ENCODE measurements around the gene NR5A2.

NR5A2 gene

DNA sequence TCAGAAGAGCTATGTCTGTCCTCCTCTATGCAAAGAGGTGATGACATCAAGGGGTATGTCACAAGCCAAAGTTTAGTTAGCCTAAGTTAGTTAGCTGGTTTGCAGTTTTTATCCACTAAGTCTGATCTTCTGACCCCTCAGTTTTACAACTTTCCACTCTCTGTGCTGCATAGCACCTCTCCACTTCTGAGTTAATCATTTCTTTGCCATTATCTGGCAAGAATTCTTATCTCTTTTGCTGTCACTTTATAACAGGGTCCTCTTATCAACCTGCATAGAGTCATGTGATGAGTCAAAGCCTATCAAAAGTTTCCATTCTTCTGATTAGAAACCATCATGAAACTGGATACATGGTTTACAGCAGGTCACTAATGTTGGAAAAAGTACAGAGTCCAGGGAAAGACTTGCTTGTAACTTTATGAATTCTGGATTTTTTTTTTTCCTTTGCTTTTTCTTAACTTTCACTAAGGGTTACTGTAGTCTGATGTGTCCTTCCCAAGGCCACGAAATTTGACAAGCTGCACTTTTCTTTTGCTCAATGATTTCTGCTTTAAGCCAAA is at the start of gene NR5A2:
NR5A2 (plus strand) TSS at position 447 of the 560 bp plus-strand sequence. CDS start 138 bp downstream, outside the sequence.
- Histone ChIP-seq H3K27me3 (ENCODE audit: insufficient read depth, low read depth) (no peaks in the 10 kb centered on the region), H3K27ac (no peak within 1 kb of the TSS; the same call in 1 of the 2 replicates), H3K79me2 (ENCODE audit: insufficient read depth, low read depth) (no peaks in the 10 kb centered on the region), H3K36me3 (ENCODE audit: insufficient read depth) (no peaks in the 10 kb centered on the region), H4K20me1 (ENCODE audit: insufficient read depth) (no peaks in the 10 kb centered on the region), H3K4me3 (IDR thresholded peaks at IDR 0.05; ENCODE audit: insufficient read depth, low read depth, low read length) (peak within 1 kb of the TSS; percentile 97), H3K9ac (peak within 1 kb of the TSS; percentile 46; the same call in 1 of the 2 replicates), H2AFZ (ENCODE audit: low read depth) (peak within 1 kb of the TSS; percentile 94), H3K4me1 (ENCODE audit: low read depth, poor library complexity, severe bottlenecking) (peaks cover 16% of the 10 kb centered on the region), H3K4me2 (peak within 1 kb of the TSS; percentile 72)
- no peak for TF ChIP-seq CTCF (conservative IDR thresholded peaks at IDR 0.05; ENCODE audit: low read depth, low read length)

- Histone ChIP-seq H3K27ac (no peak overlapping the region), H3K4me1 (ENCODE audit: low read depth, poor library complexity, severe bottlenecking) (no peaks in the 10 kb centered on the region), H3K79me2 (ENCODE audit: insufficient read depth, low read depth) (no peaks in the 10 kb centered on the region), H4K20me1 (ENCODE audit: insufficient read depth) (no peaks in the 10 kb centered on the region), H3K4me3 (IDR thresholded peaks at IDR 0.05; ENCODE audit: insufficient read depth, low read depth, low read length) (no peak overlapping the region), H2AFZ (ENCODE audit: low read depth) (no peak overlapping the region), H3K27me3 (ENCODE audit: insufficient read depth, low read depth) (no peaks in the 10 kb centered on the region), H3K9ac (no peak overlapping the region), H3K36me3 (ENCODE audit: insufficient read depth) (no peaks in the 10 kb centered on the region), H3K4me2 (no peak overlapping the region)
- TF ChIP-seq CTCF (conservative IDR thresholded peaks at IDR 0.05; ENCODE audit: low read depth, low read length) = no peak
Observed at GRCh38 chr1:199978408-199978940, 49.0 kb upstream of the NR5A2 start.

DNA sequence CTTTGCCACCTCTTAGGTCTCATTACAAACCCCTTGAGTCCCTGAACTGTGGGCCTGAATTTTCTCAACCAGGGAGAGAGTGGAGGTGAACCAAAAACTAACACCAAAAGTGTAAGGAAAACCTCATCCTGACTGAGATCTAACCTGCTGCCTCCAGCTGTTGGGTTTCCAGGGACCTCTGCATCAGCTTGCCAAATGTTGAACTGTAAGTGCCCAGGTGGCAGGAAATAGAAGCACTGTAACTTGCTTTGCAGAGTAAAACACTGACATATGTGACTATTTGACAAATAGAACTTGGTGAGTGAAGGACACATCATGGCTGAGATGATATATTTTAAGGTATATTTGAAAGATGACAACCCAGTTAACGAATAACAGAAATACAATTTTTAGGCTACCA is 48.4 kb upstream of the NR5A2 start:
- no peak for TF ChIP-seq CTCF (conservative IDR thresholded peaks at IDR 0.05; ENCODE audit: low read depth, low read length)

DNA sequence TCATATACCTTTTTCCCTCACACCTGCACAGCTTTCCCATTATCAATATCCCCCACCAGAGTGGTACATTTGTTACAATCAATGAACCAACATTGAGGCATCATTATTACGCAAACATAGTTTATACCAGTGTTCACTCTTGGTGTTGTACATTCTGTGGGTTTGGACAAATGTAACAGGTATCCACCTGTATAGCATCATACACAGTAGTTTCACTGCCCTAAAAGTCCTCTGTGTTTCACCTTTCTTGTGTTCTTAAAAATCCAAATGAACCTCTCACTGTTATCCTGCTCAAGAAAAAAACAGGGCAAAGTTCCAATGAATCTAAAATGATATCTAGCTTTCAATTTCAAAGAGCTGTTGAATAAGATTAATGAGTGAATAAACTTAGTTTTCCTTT is 45.9 kb upstream of the NR5A2 start:
- no peak overlapping the region for H3K4me3 ChIP-seq (IDR thresholded peaks at IDR 0.05; ENCODE audit: insufficient read depth, low read depth, low read length)
- H3K36me3 ChIP-seq (ENCODE audit: insufficient read depth) = no peaks in the 10 kb centered on the region
- no peak overlapping the region for H2AFZ ChIP-seq (ENCODE audit: low read depth)
- no peaks in the 10 kb centered on the region for H3K27me3 ChIP-seq (ENCODE audit: insufficient read depth, low read depth)
- no peak for TF ChIP-seq CTCF (conservative IDR thresholded peaks at IDR 0.05; ENCODE audit: low read depth, low read length)
- no peaks in the 10 kb centered on the region for H3K4me1 ChIP-seq (ENCODE audit: low read depth, poor library complexity, severe bottlenecking)
- H3K27ac ChIP-seq = no peak overlapping the region
- H4K20me1 ChIP-seq (ENCODE audit: insufficient read depth) = no peaks in the 10 kb centered on the region
- no peak overlapping the region for H3K4me2 ChIP-seq
- H3K9ac ChIP-seq = no peak overlapping the region
- no peaks in the 10 kb centered on the region for H3K79me2 ChIP-seq (ENCODE audit: insufficient read depth, low read depth)

More for the DNA sequence above, 48.4 kb upstream of the NR5A2 start:
- H3K4me3 ChIP-seq (IDR thresholded peaks at IDR 0.05; ENCODE audit: insufficient read depth, low read depth, low read length) = no peak overlapping the region
- no peak overlapping the region for H2AFZ ChIP-seq (ENCODE audit: low read depth)
- H3K79me2 ChIP-seq (ENCODE audit: insufficient read depth, low read depth) = no peaks in the 10 kb centered on the region
- H3K27me3 ChIP-seq (ENCODE audit: insufficient read depth, low read depth) = no peaks in the 10 kb centered on the region
- no peak overlapping the region for H3K27ac ChIP-seq
- no peak overlapping the region for H3K4me2 ChIP-seq
- no peaks in the 10 kb centered on the region for H4K20me1 ChIP-seq (ENCODE audit: insufficient read depth)
- H3K9ac ChIP-seq = no peak overlapping the region
- no peaks in the 10 kb centered on the region for H3K36me3 ChIP-seq (ENCODE audit: insufficient read depth)
- no peaks in the 10 kb centered on the region for H3K4me1 ChIP-seq (ENCODE audit: low read depth, poor library complexity, severe bottlenecking)

Data from KMS-11 (cell line).